Gastrocnemius medialis (tissue), 4 donors: ENCODE measurements around the gene NRG2.

Experiments
- CTCF ChIP-seq, 5 experiments: fragments of 450-650 bp in 3 of 5; fragments of 200-600 bp in 2 of 5; sonication (generic) in 2 of 5; IDR thresholded peaks in 4 of 5; conservative IDR thresholded peaks in 1 of 5; 1 replicate in 4 of 5; 2 replicates in 1 of 5; pipeline ENCODE4 v1.5.1; 2016 to 2019; ENCODE audit warnings: antibody characterized with exemption in 5 of 5, mild to moderate bottlenecking in 3 of 5, moderate library complexity in 3 of 5
- POLR2A ChIP-seq, 2 donors: fragments of 450-650 bp; IDR thresholded peaks; one replicate each; pipeline ENCODE4 v1.6.1; 2017; ENCODE audit warnings: antibody characterized with exemption in 2 of 2, mild to moderate bottlenecking in 2 of 2, moderate library complexity in 2 of 2

- TF ChIP-seq CTCF (IDR thresholded peaks at IDR 0.05 in 4 of 5, conservative IDR thresholded peaks at IDR 0.05 in 1 of 5): no peak
- TF ChIP-seq POLR2A (IDR thresholded peaks at IDR 0.05): no peak
Measured at GRCh38 chr5:139954462-139954861, 88.6 kb downstream of the NRG2 start.
